GM19324 (cell line): ENCODE measurements around the gene FAM114A1.
A peak's percentile ranks its signal among the peaks of the same experiment; 100 is the strongest.

Experiments
- ATAC-seq: cut with Tn5 transposase; IDR thresholded peaks from one replicate; pipeline ENCODE4 v1.9.1; 2021; ENCODE audit warnings: mild to moderate bottlenecking, moderate library complexity; ENCODE audit not compliant: unreplicated experiment, low FRiP score

FAM114A1 gene

DNA sequence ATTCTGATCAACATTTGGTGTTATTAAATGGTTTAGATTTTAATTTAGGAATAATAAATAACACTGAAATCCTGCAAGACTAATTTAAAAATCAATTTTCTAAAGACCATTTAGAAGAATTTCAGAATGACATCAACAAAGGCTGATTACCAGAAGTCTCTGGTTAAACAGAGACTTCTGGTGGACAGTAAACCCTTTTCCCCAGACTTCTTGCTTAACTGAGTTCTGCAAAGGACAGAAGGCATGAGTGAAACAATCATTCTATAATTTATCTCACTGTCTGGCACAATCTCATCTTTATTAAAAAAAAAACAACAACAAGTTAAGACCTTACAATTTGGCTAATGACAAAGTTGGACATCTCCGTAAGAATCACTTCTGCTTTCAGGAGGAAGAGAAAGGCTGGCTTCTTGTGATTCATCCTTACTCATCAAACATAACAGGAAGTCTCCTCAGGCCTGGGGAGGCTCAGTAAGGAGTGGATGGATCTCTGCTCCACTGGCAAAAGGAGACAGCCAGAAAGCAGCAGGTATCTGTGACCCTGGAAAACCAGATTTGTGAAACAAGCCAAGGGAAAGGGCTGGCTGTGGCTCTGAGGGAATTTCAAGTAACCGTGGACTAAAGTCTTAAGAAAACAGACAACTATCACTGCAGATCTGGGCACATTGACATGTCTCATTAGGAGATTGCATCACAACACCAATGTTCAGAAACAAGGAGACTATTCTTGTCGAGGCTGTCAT, 10.1 kb upstream of the FAM114A1 start:
- peak; percentile 44 for ATAC-seq

- ATAC-seq = no peak
Observed at GRCh38 chr4:38858097-38858420, 9.5 kb upstream of the FAM114A1 start.

DNA sequence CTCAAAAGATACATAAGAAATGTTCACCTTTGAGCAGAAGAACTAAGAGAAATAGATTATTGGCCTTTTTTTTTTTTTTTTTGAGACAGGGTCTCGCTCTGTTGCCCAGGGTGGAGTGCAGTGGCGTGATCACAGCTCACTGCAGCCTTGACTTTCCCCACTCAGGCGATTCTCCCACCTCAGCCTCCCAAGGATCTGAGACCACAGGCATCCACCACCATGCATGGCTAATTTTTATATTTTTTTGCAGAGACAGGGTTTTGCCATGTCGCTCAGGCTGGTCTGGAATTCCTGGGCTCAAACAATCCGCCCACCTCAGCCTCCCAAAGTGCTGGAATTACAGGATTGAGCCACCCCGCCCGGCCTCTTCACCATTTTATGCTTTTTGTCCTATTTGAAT, 8.1 kb upstream of the FAM114A1 start:
- no peak for ATAC-seq

GRCh38 chr4:38860788-38861424, 6.7 kb upstream of the FAM114A1 start:
- ATAC-seq = no peak

DNA sequence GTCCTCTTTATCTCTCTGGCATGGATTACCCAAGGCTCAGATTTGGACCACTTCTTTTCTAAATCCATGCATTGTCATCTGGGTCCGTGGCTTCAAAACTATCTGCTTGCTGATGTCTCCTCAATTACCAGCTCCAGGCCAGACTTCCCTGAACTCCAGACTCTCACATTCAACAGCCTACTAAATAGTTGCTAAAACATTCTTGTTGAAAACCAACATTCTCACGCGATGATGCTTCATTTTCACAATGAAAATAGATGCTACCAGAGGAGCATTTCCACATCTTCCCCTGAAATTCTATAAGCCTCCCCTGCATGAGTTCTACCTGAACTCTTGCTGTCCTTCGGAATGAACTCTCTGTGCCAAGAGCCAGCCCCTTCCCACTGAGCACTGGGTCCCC, 5.8 kb upstream of the FAM114A1 start:
- no peak for ATAC-seq

GRCh38 chr4:38865445-38865844, 2.2 kb upstream of the FAM114A1 start:
- no peak for ATAC-seq

- ATAC-seq = no peak
Observed at GRCh38 chr4:38866973-38867477, 581 bp upstream of the FAM114A1 start.

GRCh38 chr4:38868059-38868960, 704 bp downstream of the FAM114A1 start:
- ATAC-seq = no peak

DNA sequence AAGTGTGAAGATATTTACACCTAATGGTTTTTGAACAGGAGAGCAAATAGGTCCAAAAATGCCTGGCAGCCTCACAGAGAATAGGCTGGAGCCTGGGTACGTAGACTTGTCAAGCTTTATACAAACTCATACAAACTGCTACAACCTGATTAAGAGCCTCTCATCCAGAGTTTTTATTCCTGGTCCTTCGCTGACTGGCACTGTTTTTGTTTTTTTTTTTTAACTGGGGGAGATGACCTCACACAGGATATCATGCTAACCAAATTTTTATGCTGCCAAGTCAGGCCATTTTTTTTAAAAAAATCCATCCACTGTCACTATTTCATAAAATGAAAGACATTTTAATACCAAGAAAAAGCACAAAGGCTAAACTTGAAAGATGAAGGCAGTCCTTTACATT, 1.9 kb downstream of the FAM114A1 start:
- no peak for ATAC-seq

DNA sequence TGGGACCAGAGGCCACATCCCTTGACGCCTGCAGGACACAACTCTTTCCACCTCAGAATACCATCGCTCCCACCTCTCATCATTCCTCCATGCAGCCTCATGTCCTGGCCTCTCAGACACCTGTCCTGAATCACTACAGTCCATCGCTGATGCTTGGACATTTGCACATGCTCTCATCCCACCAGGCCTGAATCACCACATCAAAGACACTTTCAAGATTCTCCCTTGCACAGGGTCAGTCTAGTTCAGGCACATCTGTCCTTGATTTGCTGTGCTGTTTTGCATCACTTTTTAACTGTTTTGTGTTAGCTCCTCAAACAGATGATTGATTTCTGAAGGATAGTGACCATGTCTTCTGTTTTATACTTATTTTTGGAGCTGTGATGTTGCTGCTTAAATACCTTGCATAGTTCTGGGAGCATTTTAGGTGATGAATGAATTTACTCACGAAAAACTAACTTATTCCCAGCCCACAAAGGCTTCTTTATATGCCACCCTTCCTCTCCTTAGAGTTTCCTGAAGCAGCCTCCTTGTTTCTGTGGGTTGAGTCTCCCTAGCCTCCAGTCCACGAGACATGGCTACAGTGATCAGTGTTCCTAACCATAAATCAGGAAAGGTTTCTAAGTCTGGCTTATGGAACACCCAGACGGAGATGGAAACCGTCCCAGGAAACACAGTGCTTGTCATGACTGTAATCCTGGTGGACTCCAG, 2.6 kb downstream of the FAM114A1 start:
- no peak for ATAC-seq

DNA sequence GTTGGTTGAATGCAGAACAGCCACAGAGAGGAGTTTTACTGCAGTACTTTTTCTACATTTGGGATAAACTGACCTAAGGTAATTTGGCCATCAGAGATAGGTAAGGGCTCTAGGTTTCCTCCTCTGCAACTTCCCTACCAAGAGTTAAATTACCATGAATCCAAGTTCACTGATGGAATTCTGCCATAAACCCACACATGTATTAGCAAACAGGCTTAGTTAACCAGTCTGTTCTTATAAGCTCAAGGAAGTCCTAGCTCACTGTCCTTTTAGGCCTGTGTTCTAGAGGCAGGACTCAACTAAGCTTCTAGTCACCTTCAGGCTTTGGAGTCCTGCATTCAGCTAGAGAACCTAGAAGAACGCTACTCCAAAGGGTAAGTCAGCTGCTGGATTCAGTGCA, 4.0 kb downstream of the FAM114A1 start:
- no peak for ATAC-seq

DNA sequence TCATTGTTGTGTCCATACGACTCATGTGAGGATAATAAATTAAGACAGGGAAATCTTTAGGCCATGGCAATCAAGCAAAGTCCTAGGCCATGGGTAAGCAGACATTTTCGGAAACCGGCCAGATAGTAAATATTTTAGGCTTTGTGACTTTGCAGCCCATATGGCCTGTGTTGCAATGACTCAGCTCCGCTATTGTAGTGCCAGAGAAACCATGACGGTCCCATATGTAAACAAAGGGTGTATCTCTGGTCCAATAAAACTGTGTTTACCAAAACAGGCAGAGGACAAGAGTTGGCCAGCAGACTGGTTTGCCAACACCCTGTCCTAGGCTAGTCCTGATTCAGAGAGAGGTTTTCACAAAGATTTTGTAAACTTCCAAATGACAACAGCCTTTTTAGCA, 5.0 kb downstream of the FAM114A1 start:
- ATAC-seq = no peak

- no peak for ATAC-seq
Observed at GRCh38 chr4:38873290-38873944, 5.8 kb downstream of the FAM114A1 start.

- no peak for ATAC-seq
Observed at GRCh38 chr4:38876636-38877035, 9.0 kb downstream of the FAM114A1 start.

GRCh38 chr4:38884254-38884653, 16.6 kb downstream of the FAM114A1 start:
- no peak for ATAC-seq

DNA sequence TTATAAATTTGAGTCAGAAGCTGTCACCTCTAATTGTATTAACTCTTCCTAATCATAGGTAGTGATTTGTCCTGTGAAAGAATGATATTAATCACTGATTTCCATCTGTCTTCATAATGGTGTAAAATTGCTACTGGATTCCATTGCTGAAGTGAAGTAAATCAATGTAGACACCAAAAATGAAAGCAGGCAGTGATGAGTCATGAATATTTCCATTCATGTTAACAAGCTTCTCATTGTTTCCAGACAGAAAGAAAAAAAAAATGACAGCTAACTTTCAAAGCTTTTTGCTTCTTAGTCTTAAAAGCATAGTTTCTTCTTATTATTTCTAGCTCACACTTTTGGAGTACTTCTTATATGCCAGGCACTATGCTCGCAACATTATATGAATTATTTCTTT, 21.5 kb downstream of the FAM114A1 start:
- ATAC-seq = no peak

DNA sequence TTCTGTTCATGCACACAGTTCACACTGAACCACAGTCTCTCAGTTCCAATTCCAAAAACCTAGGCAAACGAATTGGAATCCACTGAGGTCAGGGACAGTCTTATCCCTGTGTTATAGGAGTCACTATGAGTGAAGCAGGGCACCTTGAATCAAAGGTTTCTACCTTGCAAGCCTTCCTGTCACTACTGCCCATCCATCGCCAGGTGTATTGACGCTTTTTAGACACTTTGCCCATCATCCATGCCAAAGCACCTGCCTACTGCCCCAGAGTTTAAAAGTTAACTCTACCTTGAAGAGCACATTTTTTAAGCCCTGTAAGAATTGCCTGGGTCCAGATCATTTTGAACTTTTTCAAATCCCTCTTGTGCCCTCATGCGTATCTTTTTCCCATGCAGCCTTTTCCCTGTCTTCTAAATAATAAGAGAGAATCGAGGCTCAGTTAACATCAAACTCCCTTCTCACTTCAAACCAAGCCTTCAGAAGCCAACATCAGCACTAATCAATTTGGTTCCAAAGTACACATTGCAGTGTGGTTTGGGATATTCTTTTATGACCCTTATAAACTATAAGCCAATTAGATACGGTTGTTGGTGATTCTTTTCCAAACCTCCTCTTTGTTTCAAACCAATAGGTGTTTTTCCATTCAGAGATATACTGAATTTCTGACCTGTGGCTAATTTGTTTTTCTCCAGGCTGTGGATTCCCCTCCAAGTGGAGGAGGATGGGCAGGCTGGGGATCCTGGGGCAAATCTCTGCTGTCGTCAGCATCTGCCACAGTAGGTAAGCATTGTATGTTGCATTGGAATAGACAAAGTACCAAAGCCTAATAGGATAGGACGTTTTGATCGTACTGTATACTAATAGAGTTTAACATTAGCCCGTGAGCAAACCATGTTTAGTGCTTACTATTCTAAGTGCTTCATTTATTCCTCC, 23.7 kb downstream of the FAM114A1 start:
- no peak for ATAC-seq

DNA sequence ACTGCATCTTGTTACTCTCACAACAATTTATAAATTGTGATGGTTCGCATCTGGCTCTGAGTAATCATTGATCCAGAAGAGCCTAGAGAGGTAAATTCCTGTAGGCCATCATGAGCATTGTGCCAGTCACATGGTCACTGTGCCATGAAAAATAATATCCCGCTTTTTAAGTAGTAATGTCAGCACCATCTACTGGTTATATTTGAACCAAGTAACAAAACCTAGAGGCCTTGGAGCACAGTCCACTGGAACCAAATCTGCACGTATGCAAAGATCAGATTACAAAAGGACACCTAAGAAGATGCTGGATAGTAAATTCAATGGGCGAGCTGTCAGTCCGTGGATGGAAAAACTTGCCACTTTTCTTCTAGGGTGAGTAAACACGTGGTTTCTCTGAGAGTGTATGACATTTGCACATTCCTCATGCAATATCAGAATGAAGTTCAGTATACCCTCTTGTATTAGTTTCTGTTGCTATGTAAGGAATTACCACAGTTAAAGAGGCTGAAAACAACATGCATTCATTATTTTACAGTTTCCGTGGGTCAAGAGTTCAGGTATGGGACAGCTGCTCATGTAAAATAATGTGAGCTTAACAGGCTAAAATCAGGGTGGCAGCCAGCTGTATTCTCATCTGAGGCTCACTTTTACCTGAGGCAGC, 26.8 kb downstream of the FAM114A1 start:
- ATAC-seq = no peak

DNA sequence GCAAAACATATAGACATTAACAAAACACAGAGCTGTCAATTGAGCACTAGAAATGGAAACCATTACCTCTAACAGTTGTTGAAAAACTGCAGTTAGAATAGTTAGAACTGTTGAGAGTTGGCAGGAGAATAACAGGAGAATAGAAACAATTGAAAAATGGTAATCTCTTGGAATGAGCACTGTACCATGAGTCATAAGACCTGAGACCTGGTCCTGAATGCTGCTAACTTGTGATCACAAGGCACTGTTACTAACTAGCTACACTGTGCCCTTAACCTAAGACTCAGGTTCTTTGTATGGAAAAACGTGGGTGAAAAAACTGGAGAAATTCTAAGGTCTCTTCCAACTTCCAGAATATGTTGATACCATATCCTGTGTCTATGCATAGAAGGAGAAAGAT, 29.3 kb downstream of the FAM114A1 start:
- no peak for ATAC-seq
